ENCODE data around the gene ZNF521. TPM values are rescaled to one million over a fixed set of nuclear protein-coding genes. Genes with fewer than 3 reads are reported as not detected.

The ZNF521 gene
- total and polyA plus RNA-seq, 10 of the 15 experiments (the other 5 are each of a cell fraction or from before 2014, with no cell fraction given): 0.02 to 0.05 (median 0.04) TPM; not detected in 6

- no peaks in the 10 kb centered on the region for H3K27me3 ChIP-seq (replicated peaks in 1 of 2; ENCODE audit: control insufficient read depth in 2 of 2, insufficient read depth in 2 of 2, low read length in 1 of 2)
- DNase-seq (ENCODE audit: low read depth, low spot score) (no peak), ATAC-seq (no peak), FAIRE-seq (no peak)
- H3K79me2 ChIP-seq (ENCODE audit: control insufficient read depth, insufficient read depth, low read length): no peaks in the 10 kb centered on the region
- POLR2A ChIA-PET: no interaction called here
- H3K4me1 ChIP-seq (ENCODE audit: control insufficient read depth, insufficient read depth, low read length): no peaks in the 10 kb centered on the region
- BruUV-seq (replicated peaks): no TSS peak
- no peak overlapping the region for H3K27ac ChIP-seq (ENCODE audit: control insufficient read depth, insufficient read depth)
- no peak overlapping the region for H3K4me2 ChIP-seq (ENCODE audit: control insufficient read depth, insufficient read depth)
- CTCF ChIA-PET: interaction anchor here (1.1 kb wide), 1 partner anchor 11 kb away, joined by 4 read pairs; no protein-coding TSS in a partner anchor
- H3K36me3 ChIP-seq (ENCODE audit: control insufficient read depth in 2 of 2, insufficient read depth in 2 of 2, low read length in 1 of 2): no peaks in the 10 kb centered on the region
- WGBS (ENCODE audit: insufficient coverage, insufficient replicate concordance, low lambda C conversion rate, missing lambda C conversion rate): 58% methylated on average over 2 of the region's 2 CpGs
- intact Hi-C loops (cut with micrococcal nuclease; ENCODE audit: unreplicated experiment) (no loop called here), in situ Hi-C loops (cut with MboI) (no loop called here)
- H3K9me3 ChIP-seq (replicated peaks; ENCODE audit: control insufficient read depth, insufficient read depth, low read length): no peaks in the 10 kb centered on the region
- H4K20me1 ChIP-seq (ENCODE audit: control insufficient read depth, insufficient read depth): no peaks in the 10 kb centered on the region
- H3K9ac ChIP-seq (ENCODE audit: control insufficient read depth, insufficient read depth, low read length): no peak overlapping the region
- no peak overlapping the region for H3K4me3 ChIP-seq
- SMC1A ChIA-PET (ENCODE audit: uncharacterized antibody, unreplicated experiment): no interaction called here
- no peak overlapping the region for H2AFZ ChIP-seq (ENCODE audit: control insufficient read depth, low read depth, low read length)
- RAD21 ChIA-PET (ENCODE audit: unreplicated experiment): no interaction called here
- TF ChIP-seq RFX5 (IDR thresholded peaks at IDR 0.05; ENCODE audit: low read depth, low read length) (no peak), GATAD2B (conservative IDR thresholded peaks at IDR 0.05; ENCODE audit: low read depth) (no peak), NFYB (IDR thresholded peaks at IDR 0.05; ENCODE audit: insufficient read depth, low read depth, low read length) (no peak), MEF2B (IDR thresholded peaks at IDR 0.05; ENCODE audit: partially characterized antibody, poor library complexity, severe bottlenecking) (no peak), BMI1 (IDR thresholded peaks at IDR 0.05; ENCODE audit: borderline replicate concordance) (no peak), FOXM1 (IDR thresholded peaks at IDR 0.05; ENCODE audit: low read depth, low read length) (no peak), SMC3 (IDR thresholded peaks at IDR 0.05; ENCODE audit: borderline replicate concordance, low read length) (no peak), USF1 (IDR thresholded peaks at IDR 0.05; ENCODE audit: borderline replicate concordance, extremely low read length, insufficient read depth, low read depth, low read length) (no peak), ATF7 (IDR thresholded peaks at IDR 0.05; ENCODE audit: low read depth) (no peak), ZBTB40 (IDR thresholded peaks at IDR 0.05; ENCODE audit: borderline replicate concordance) (no peak), CTCF (IDR thresholded peaks at IDR 0.05 in 2 of 3, conservative IDR thresholded peaks at IDR 0.05 in 1 of 3; ENCODE audit: control insufficient read depth in 2 of 3, extremely low read depth in 1 of 3, insufficient read depth in 1 of 3, low read depth in 3 of 3, low read length in 3 of 3) (no peak), ATF2 (IDR thresholded peaks at IDR 0.05; ENCODE audit: low read length) (no peak), ATF3 (IDR thresholded peaks at IDR 0.05; ENCODE audit: borderline replicate concordance, extremely low read depth, low read depth, low read length) (no peak)
These were observed 217.1 kb downstream of the ZNF521 start for GRCh38 chr18:25134861-25135260.
